GM18511 (cell line): Measurements from ENCODE around the gene DDX27.
"Not testable (repeated sequence)": the region's sequence is repeated elsewhere in the genome, so short reads cannot be mapped to it uniquely, and the experiment has no call there.

Experiments used
- ATAC-seq: cut with Tn5 transposase; IDR thresholded peaks from one replicate; pipeline ENCODE4 v1.9.1; 2021; ENCODE audit warnings: mild to moderate bottlenecking, moderate library complexity; ENCODE audit not compliant: unreplicated experiment

DDX27 gene, protein sequence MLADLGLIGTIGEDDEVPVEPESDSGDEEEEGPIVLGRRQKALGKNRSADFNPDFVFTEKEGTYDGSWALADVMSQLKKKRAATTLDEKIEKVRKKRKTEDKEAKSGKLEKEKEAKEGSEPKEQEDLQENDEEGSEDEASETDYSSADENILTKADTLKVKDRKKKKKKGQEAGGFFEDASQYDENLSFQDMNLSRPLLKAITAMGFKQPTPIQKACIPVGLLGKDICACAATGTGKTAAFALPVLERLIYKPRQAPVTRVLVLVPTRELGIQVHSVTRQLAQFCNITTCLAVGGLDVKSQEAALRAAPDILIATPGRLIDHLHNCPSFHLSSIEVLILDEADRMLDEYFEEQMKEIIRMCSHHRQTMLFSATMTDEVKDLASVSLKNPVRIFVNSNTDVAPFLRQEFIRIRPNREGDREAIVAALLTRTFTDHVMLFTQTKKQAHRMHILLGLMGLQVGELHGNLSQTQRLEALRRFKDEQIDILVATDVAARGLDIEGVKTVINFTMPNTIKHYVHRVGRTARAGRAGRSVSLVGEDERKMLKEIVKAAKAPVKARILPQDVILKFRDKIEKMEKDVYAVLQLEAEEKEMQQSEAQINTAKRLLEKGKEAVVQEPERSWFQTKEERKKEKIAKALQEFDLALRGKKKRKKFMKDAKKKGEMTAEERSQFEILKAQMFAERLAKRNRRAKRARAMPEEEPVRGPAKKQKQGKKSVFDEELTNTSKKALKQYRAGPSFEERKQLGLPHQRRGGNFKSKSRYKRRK

DNA sequence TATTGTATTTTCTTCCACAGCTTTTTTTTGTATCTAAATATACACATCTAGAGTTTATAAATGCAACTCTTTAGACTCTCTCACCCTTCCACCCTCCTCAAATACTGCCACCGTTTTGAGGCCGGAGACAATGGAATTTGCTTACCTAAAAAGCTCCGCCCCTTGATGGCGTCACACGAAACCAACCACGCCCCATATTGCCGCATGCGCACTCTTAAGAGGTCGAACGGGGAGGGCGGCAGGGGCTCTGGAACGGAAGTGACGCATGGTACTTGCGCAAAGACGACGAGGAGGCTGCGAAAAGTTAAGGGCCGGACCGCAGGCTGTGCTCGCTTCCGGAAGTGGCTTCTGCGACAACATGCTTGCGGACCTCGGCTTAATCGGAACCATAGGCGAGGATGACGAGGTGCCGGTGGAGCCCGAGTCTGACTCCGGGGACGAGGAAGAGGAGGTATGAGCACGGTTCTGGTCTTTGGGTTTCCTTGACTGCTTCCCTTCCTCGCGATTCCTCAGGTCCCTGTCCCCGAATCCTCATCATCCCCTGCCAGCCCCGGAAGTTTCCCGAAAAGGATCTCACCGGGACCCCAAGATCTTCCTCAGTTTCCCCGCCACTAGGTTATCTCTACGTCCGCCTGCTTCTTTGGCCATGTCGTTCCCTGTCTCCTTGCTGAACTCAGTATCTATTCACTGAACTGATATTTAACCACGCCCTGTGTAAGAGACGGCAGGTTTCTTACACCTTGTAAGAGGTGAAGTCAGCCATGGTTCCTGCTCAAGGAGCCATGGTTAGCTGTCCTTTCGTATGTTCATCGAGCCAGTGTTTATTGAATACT is at the start of gene DDX27:
TSS of gene DDX27 (plus strand) at position 326 of the 833 bp plus-strand sequence. CDS start at position 359, 33 bp downstream.
- peak; percentile 91 for ATAC-seq

DNA sequence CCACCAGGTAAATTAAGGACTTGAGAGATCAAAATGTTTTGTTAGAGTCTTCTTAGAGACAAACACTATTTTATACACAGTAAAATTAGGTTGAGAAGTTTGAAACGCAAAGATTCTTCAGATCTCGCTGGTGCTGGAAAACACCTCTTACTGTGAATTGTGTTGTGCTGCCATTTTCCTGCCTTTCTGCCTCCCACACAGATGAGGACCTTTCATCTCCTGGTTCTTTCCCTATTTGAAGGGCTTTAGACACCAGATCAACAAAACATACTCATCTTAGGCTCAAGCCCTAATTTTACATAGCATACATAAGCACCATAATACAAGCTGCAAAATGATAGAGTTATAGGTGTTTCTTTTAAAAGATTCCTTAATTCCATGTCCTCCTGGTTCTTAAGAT is 49.7 kb upstream of the DDX27 start:
- ATAC-seq, result no peak

DNA sequence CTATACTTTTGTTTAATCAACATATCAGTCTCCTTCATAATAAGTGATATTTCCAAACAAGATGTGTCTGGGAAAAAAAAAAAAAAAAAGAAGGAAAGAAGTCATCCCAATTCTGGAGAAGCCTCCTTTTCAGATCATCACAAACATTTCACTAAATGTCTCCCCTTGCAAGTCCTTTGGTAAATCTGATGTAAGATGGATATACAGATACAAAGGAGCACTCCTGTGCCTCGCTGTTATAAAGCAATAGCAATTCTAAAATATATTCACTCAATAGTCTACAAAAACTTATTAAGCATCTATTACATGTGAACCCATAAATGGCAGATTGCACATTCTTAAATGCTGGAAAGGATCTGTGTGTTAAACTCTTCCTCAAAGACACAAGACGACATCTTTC is 48.5 kb upstream of the DDX27 start:
- no peak for ATAC-seq

DNA sequence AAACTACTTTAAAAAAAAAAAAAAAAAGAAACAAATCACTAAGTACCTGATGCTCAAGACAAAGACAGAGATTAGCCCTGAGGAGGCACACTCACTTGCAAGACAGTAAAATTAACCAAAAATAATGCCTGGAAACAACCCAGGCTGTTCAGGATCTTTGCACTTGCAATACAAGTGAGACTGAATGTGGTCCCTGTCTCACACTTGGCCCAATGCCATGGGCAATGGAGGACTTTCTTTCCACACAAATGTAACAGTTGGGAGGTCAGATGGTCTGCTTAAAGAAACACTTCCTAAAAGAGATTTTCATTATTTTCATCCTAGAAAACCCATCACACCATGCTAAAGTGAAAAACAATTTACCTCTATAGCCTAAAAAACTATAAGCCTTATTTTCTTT is 47.3 kb upstream of the DDX27 start:
- no peak for ATAC-seq

DNA sequence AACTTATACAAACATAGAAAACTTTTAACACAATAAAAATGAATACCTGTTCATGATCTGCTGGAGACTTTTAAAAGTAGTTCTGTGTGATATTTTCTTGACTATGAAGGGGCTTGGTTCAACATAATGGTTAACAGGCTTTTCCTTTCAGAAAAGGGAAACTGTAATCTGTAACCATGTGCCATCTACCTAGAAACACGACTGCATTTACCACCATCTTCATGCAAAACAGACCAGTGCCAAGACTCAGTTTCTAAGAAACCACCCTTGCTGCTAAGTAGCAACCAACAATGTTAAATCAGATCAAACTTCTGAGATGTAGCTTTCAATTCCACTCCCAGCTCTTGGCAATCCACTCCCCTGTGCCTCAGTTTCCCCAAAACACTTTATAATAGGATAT is 46.8 kb upstream of the DDX27 start:
- no peak for ATAC-seq

DNA sequence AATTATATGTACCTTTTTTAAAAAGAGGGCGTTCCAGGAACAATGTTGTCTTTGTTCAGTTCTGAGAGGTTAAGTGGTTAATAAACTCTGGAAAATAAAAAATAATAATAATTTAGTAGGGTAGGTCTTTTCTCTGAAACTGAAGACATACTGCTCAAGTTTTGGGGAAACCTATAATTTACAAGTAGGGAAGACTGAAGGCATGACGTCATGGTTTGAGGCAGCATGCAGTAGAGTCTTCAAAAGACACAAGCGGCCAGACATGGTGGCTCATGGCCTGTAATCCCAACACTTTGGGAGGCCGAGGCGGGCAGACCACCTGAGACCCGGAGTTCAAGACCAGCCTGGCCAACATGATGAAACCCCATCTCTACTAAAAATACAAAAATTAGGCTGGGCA is 45.0 kb upstream of the DDX27 start:
- no peak for ATAC-seq

DNA sequence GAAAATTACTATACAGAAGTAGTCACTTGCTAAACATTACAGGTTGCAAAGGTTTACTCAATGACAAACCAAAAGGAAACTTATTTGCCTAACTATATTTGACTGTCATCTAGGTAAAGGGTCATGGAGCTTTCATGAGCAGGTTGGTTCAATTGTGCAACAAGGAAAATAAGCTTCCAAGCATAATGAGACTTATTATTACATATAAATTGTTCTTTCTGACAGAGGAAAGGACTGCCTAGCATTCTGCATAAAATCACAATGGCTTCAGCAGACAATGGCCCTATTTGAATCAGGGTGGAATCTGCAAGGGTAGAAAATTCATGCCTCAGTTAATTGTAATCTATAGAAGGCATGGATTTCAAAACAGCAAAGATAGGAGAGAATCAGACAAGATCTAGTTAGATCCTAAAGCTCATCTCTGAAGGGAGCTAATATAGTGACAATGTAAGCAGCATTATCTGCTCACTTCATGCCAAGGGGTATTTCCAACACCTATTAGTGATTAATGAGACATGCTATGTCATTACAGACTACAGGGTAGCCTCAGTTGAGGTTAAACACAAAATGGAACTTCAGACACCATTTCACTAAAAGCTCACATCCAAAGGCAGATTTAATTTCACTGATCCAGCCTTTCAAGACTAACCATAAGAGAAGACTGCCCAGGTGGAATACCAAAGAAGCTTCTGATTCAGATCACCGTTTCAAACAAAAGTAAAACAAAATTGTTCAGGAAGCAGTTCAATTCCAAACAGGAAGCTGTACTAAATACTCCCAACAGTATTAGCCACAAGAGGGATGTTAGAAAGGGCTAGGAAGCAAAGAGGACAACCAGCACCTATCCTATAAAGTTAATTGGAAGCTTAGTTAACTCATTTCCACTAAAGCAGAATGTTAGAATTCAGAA is 39.6 kb upstream of the DDX27 start:
- ATAC-seq, result peak; percentile 75

DNA sequence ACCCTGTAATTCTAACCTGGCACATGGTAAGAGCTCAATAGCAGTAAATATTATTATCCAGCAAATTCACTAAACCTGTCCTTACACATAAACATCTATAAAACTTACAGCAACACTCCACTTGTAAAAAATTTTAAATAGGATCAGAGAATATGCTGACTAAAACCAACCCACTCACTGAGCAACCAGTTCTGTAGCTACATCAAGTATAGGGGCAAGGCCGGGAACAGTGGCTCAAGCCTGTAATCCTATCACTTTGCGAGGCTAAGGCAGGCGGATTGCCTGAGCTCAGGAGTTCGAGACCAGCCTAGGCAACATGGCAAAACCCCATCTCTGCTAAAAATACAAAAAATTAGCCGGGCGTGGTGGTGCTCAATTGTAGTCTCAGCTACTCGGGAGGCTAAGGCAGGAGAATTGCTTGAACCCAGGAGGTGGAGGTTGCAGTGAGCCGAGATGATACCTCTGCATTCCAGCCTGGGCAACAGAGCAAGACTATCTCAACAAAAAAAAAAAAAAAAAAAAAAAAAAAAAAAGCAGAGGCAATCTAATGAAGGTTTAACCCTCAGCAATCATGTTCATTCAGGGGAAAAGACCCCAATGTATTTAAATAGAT is 37.8 kb upstream of the DDX27 start:
- no peak for ATAC-seq

DNA sequence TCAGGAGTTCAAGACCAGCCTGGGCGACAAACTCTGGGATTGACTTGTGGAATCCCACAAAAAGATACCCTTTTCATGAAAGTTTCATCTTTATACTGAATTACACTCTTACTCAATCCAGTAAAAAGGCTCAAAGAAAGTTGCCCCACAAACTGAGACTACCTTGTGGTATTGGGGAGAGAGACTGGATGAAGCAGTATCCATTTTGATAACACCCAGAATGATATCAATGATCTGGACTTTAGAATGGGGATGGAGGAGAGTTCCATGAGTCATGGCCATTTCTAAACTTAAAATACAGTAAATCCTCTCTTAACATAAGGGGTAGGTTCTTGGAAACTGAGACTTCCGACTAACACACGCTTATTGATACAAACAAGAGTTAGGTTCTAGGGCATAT is 35.8 kb upstream of the DDX27 start:
- ATAC-seq, result no peak

DNA sequence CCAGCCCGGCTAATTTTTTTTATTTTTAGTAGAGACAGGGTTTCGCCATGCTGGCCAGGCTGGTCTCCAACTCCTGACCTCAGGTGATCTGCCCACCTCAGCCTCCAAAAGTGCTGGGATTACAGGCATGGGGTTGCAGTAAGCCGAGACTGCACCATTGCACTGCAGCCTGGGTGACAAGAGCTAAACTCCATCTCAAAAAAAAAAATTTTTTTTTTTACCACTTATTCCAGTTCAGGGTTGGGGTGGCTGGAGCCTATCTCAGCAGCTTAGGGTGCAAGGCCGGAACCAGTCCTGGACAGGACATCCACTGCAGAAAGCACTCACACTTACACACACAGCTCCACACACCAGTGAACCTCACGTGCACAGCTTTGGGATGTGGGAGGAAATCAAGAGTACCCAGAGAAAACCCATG is 35.1 kb upstream of the DDX27 start:
- ATAC-seq, result not testable (repeated sequence)

DNA sequence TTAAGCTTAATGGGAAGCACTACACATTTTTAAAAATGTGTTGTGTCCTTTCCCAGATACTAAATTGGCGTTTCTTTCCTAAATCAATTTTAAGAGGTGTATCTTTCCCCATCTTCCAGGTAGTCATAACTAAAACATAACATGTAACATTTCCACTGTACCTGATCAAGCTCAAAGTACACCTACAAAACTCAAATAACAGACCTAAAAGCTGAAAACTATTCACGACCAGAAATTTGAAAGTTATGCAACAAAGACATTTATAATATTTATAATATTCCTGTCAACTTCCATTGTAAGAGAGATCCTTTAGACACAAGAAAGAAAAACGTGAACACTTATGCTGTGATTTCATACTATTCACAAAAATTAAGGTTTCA is 34.5 kb upstream of the DDX27 start:
- no peak for ATAC-seq

DNA sequence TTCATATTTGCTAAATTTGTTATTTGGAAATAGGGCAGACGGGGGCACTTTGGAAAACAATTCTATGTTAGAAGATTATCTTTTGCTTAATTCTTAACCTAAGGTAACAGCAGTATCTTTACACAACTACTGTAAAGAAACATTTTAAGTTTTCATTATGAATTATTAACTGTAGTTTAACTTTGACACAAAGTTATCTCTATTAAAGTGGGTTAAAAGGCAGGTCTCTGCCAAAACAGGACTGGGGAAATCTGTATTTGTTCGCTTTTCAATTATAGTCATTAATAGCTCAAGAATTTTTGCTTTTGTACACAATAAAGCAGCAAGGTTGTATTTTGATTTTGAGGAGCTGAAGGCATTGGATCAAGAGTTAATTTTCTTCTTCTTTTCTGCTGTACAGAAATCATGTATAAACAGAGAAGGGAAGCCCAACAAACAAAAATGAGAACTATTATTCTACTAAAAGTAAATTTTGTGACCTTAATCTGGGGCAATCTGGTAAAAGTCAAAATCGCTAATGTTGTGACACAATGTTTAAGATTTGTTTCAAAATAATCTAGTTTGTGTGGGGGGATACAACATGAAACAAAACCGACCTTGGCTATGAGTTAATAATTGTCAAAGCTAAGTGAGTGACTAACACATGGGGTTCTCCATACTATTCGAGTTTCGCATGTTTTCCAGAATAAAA is 34.0 kb upstream of the DDX27 start:
- ATAC-seq, result no peak

DNA sequence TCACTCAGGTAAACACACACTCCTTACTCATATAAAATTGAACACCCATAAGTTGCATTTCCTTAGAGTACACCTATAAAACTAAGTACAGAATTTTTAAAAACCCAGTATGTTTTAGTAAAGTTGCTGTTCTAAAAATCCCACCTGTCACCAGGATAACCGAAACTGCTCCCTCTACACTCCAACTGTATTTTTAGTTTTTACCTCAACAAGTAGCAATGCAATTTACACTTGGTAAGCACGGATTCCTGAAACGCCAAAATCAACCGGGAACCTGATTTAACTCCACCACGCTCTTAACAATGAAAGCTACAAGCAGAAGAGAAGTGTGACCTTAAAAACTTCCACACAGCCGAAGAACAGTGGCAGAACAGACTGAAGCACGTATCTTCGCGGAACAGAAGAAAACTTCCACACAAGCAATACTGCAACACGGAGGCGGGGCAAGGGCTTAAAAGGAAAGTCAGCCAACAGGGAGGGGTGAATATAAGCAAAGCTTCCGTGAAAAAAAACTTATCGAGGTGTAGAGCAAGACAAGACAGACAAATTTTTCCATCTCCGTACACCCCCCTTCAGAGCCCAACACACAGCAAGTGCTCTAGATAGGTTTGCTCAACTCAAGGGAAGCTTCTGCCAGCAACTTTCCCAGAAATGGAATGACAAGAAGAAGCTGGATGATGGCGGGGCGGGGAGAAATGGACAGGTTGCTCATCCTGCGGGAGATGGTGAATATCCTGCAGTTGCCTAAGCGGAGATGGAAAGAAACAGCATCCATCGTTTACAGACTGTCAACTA is 32.5 kb upstream of the DDX27 start:
- no peak for ATAC-seq

DNA sequence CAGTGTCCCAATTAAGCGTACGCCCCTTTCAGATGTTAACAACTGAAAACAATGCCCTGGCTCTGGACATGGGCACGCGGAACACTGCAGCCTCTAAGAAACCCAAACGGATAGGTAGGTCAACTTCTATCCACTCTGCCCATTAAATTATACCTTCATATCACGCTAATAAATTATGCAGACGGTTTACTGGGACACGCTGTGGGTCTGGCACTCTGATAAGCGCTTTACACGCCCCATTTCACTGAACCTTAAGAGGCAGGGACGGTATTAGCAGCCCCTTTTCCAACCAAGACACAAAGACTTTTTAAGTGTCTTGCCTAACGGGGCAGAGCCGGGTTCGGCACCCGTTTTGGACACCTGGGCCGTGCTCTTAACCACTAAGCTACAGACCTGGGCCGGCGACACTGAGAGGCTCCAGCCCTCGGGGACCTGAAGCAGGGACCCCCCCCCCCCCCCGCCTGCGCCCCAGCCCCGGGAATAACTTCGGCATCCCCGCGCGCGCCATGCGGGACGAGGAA is 31.8 kb upstream of the DDX27 start:
- ATAC-seq, result peak; percentile 4

DNA sequence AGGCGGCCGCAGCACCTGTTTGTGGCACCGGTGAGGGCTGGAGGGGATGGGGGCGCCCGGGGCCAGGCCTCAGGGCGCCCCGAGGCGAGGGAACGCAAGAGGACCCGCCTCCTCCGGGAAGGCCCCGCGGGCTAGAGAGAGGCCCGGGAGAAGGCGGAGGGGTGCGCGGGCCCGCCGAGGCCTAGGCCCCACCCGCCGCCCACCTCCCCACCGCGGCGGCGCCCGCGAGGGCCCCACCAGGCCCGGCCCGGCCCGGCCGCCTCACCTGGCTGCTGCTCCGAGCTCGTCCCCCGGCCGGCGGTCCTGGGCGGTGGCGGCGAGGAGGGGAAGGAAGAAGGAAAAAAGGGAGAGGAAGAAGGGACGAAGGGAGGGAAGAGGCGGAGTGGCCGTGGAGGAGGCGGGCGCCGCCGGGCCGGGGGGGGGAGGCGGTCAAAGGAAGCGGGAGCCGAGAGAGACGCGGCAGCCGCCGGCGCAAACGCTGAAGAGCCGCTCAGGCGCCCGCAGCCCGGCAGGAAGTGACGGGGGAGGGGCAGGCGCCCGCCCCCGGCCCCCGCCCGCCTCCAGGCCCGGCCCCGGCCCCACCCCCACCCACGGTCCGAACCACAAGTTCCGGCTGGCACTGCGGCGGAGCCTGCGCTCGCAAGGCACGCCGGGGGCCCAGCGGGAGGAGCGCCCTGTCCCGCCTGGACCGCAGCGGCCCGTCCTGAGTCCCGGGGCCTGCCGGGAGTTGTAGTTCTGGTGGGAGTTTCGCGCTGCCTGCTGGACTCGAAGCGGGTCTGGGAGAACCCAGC is 31.2 kb upstream of the DDX27 start, which contains the start of gene STAU1:
TSS of gene STAU1 (minus strand) at position 484 of the 791 bp plus-strand sequence. CDS start 22,133 bp downstream, outside the sequence.
- peak; percentile 94 for ATAC-seq

DNA sequence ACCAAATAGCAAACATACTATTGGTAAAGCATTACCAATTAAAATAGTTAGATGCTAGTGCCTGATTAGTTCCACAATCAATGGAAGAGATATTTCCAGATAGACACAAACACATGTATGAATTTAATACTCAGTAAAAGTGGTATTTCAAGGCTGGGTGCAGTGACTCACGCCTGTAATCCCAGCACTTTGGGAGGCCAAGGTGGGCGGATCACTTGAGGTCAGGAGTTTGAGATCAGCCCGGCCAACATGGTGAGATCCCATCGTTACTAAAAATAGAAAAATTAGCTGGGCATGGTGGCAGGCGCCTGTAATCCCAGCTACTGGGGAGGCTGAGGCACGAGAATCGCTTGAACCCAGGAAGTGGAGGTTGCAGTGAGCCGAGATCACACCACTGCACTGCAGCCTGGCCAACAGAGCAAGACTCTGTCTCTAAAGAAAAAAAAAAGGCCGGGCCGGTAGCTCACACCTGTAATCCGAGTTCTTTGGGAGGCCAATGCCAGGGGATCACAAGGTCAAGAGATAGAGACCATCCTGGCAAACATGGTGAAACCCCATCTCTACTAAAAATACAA is 26.2 kb upstream of the DDX27 start:
- not testable (repeated sequence) for ATAC-seq

DNA sequence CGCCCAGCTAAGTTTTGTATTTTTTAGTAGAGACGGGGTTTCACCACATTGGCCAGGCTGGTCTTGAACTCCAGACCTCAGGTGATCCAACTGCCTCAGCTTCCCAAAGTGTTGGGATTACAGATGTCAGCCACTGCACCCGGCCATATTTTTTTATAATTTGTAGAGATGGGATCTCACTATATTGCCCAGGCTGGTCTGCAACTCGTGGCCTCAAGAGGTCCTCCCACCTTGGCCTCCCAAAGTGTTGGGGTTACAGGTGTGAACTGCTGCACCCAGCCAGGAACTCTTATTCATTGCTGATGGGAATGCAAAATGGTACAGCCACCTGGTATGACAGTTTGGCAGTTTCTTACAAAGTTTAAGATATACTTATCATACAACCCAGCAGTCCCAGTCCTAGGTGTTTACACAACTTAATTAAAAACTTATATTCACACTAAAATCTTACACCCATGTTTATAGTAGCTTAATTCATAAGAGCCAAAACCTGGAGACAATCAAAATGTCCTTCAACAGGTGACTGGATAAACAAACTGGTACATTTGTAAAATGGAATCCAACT is 19.4 kb upstream of the DDX27 start:
- no peak for ATAC-seq
